A549 (cell line): ENCODE results near the gene SPANXN4. TPM values are rescaled to one million over a fixed set of nuclear protein-coding genes. Genes with fewer than 3 reads are reported as not detected.

Experiments used
- ATAC-seq, 2 experiments: fragments of 200-7000 bp in 1 of 2; fragments of >200 bp in 1 of 2; cut with Nextera tagmentation in 1 of 2; cut with Tn5 transposase in 1 of 2; 3 replicates each; pipeline versions ENCODE4 v1.8.0 to v1.9.1; 2018 to 2020; ENCODE audit warnings: mild to moderate bottlenecking in 1 of 2, moderate library complexity in 1 of 2
- CTCF ChIA-PET: fragments of 300-600 bp; sonication (Branson Sonifier 250); formaldehyde crosslinking; extraction: SDS; loops from one replicate; lab custom pipeline; 2021; ENCODE audit warnings: antibody characterized with exemption, inconsistent platforms; lab: Yijun Ruan, JAX
- POLR2A ChIA-PET: fragments of 350-600 bp; formaldehyde crosslinking; extraction: SDS; loops from one replicate; lab custom pipeline; 2021; ENCODE audit warnings: antibody characterized with exemption, inconsistent platforms; lab: Yijun Ruan, JAX
- DNase-seq, 2 experiments: peaks; one replicate each; pipeline versions ENCODE4 v3.0.0 to v3.0.0-alpha.2; 2011 to 2016; ENCODE audit warnings: low read depth in 1 of 2, low spot score in 1 of 2
- FAIRE-seq: peaks from 2 replicates; lab custom pipeline; 2011; peaks lifted over from hg19 to GRCh38; lab: Jason Lieb, UNC
- H3K27ac ChIP-seq, 2 experiments: fragments of >200 bp; sonication (Bioruptor Twin); formaldehyde crosslinking; 3 replicates each; pipeline ENCODE4 v1.5.1; 2016 to 2017
- H3K4me1 ChIP-seq: fragments of >200 bp; sonication (Bioruptor Twin); formaldehyde crosslinking; 3 replicates; pipeline ENCODE4 v1.6.1; 2016
- H3K4me2 ChIP-seq: fragments of >200 bp; sonication (Bioruptor Twin); formaldehyde crosslinking; 3 replicates; pipeline ENCODE4 v1.6.1; 2016
- H3K4me3 ChIP-seq: fragments of >200 bp; sonication (Bioruptor Twin); formaldehyde crosslinking; 3 replicates; pipeline ENCODE4 v1.5.1; 2016
- H3K9me3 ChIP-seq: fragments of >200 bp; sonication (Bioruptor Twin); formaldehyde crosslinking; 3 replicates; pipeline ENCODE4 v1.6.1; 2016
- ATOH8 ChIP-seq: fragments of 250-450 bp; sonication (Bioruptor Pico); IDR thresholded peaks from 2 replicates; pipeline ENCODE4 v1.5.0; 2020; ENCODE audit warnings: low read depth, mild to moderate bottlenecking, moderate library complexity
- CHD2 ChIP-seq: fragments of 150-350 bp; IDR thresholded peaks from 2 replicates; pipeline ENCODE4 v1.6.1; 2014; ENCODE audit warnings: low read length; ENCODE audit not compliant: partially characterized antibody
- CHD4 ChIP-seq: fragments of 200-600 bp; sonication (generic); IDR thresholded peaks from 2 replicates; pipeline ENCODE4 v1.6.1; 2016; ENCODE audit warnings: antibody characterized with exemption, mild to moderate bottlenecking, borderline replicate concordance
- E2F6 ChIP-seq: IDR thresholded peaks from 2 replicates; pipeline ENCODE4 v1.6.1; 2012; ENCODE audit warnings: low read depth, borderline replicate concordance
- EHMT2 ChIP-seq: fragments of 200-600 bp; sonication (generic); IDR thresholded peaks from 2 replicates; pipeline ENCODE4 v1.6.1; 2016; ENCODE audit warnings: antibody characterized with exemption, low read depth, mild to moderate bottlenecking, moderate library complexity
- ELK1 ChIP-seq: fragments of 150-350 bp; IDR thresholded peaks from 2 replicates; pipeline ENCODE4 v1.6.1; 2014; ENCODE audit warnings: low read depth, mild to moderate bottlenecking, low read length
- FOSB ChIP-seq: fragments of 250-450 bp; sonication (Bioruptor Pico); IDR thresholded peaks from 2 replicates; pipeline ENCODE4 v1.5.0; 2020; ENCODE audit warnings: mild to moderate bottlenecking, moderate library complexity
- FOSL2 ChIP-seq, 2 experiments: fragments of 450-650 bp in 1 of 2; fragments of >200 bp in 1 of 2; sonication (Bioruptor Twin) in 1 of 2; formaldehyde crosslinking; IDR thresholded peaks; 2 replicates each; pipeline versions ENCODE4 v1.5.0 to v1.6.1; 2016 to 2020; ENCODE audit warnings: mild to moderate bottlenecking in 1 of 2, moderate library complexity in 1 of 2
- HDAC2 ChIP-seq: fragments of 200-600 bp; sonication (generic); IDR thresholded peaks from 2 replicates; pipeline ENCODE4 v1.6.1; 2016
- HEYL ChIP-seq: fragments of 250-450 bp; sonication (Bioruptor Pico); IDR thresholded peaks from 2 replicates; pipeline ENCODE4 v1.8.0; 2021; ENCODE audit warnings: mild to moderate bottlenecking, moderate library complexity
- HOXB5 ChIP-seq: fragments of 250-450 bp; sonication (Bioruptor Pico); IDR thresholded peaks from 2 replicates; pipeline ENCODE4 v1.5.0; 2020; ENCODE audit warnings: mild to moderate bottlenecking, moderate library complexity
- JUNB ChIP-seq: fragments of >200 bp; sonication (Bioruptor Twin); formaldehyde crosslinking; IDR thresholded peaks from 2 replicates; pipeline ENCODE4 v1.6.1; 2016
- MAZ ChIP-seq: fragments of 150-350 bp; IDR thresholded peaks from 2 replicates; pipeline ENCODE4 v1.6.1; 2014; ENCODE audit warnings: antibody characterized with exemption, low read depth, low read length, borderline replicate concordance
- MYC ChIP-seq: IDR thresholded peaks from 2 replicates; pipeline ENCODE4 v1.6.1; 2012; ENCODE audit warnings: mild to moderate bottlenecking, inconsistent platforms, low read length, improper control_type of control experiment, borderline replicate concordance
- NPAS2 ChIP-seq: fragments of 250-450 bp; sonication (Bioruptor Pico); IDR thresholded peaks from 2 replicates; pipeline ENCODE4 v1.8.0; 2022; ENCODE audit warnings: mild to moderate bottlenecking, moderate library complexity, borderline replicate concordance
- PBX3 ChIP-seq: IDR thresholded peaks from 2 replicates; pipeline ENCODE4 v1.6.1; 2012
- RAD21 ChIP-seq, 2 experiments: fragments of >200 bp in 1 of 2; sonication (Bioruptor Twin) in 1 of 2; formaldehyde crosslinking in 1 of 2; IDR thresholded peaks in 1 of 2; conservative IDR thresholded peaks in 1 of 2; 2 replicates in 1 of 2; 3 replicates in 1 of 2; pipeline ENCODE4 v1.6.1; 2012 to 2018; ENCODE audit warnings: inconsistent platforms in 1 of 2
- RCOR1 ChIP-seq: fragments of 150-350 bp; IDR thresholded peaks from 2 replicates; pipeline ENCODE4 v1.6.1; 2014; ENCODE audit warnings: antibody characterized with exemption, low read length, low read depth
- RNF2 ChIP-seq: fragments of 200-600 bp; sonication (generic); IDR thresholded peaks from 2 replicates; pipeline ENCODE4 v1.6.1; 2016; ENCODE audit warnings: low read depth, mild to moderate bottlenecking, antibody characterized with exemption, moderate library complexity, borderline replicate concordance
- SREBF2 ChIP-seq: fragments of 450-650 bp; IDR thresholded peaks from 2 replicates; pipeline ENCODE4 v1.6.1; 2014; ENCODE audit warnings: mild to moderate bottlenecking, moderate library complexity
- TFCP2L1 ChIP-seq: fragments of 250-450 bp; sonication (Bioruptor Pico); IDR thresholded peaks from 2 replicates; pipeline ENCODE4 v1.5.0; 2021; ENCODE audit warnings: mild to moderate bottlenecking
- ZC3H11A ChIP-seq: fragments of 450-650 bp; IDR thresholded peaks from 2 replicates; pipeline ENCODE4 v1.6.1; 2014; ENCODE audit warnings: antibody characterized with exemption, mild to moderate bottlenecking
- ZNF302 ChIP-seq: fragments of 250-450 bp; sonication (Bioruptor Pico); IDR thresholded peaks from 2 replicates; pipeline ENCODE4 v1.9.0; 2021; ENCODE audit warnings: inconsistent platforms, mild to moderate bottlenecking, moderate library complexity
- ZSCAN20 ChIP-seq: fragments of 250-450 bp; sonication (Bioruptor Pico); IDR thresholded peaks from 2 replicates; pipeline ENCODE4 v1.8.0; 2022; ENCODE audit warnings: mild to moderate bottlenecking, moderate library complexity
- WGBS: methylation state at CpG from one replicate; pipeline ENCODE4 v1.1.6; 2017; ENCODE audit errors: missing lambda C conversion rate; 5-methylcytosine and 5-hydroxymethylcytosine counted together
- polyA minus RNA-seq: library from RNA; depleted of rRNA, polyadenylated mRNA; stranded (reverse); fragments of >200 nt; gene quantifications from 2 replicates; pipeline ENCODE4 v1.2.3, GENCODE V29; 2011; rRNA and poly(A)+ RNA removed
- polyA plus RNA-seq, 4 experiments: library from polyadenylated mRNA; depleted of rRNA in 3 of 4; stranded (reverse); fragments of >200 nt; fragmentation: RNase III in 1 of 4; extraction: RNeasy Plus Mini Kit Qiagen cat#74134 plus additional on column Dnase treatment in 1 of 4; gene quantifications; 2 replicates in 3 of 4; 3 replicates in 1 of 4; pipeline ENCODE4 v1.2.3, GENCODE V29; 2011 to 2017

The SPANXN4 gene
- not detected in 2 replicates for polyA plus RNA-seq (2011; rRNA removed)
- polyA plus RNA-seq (2012; cell fraction: cytosol; rRNA removed): not detected in 2 replicates
- not detected in 2 replicates for polyA plus RNA-seq (2012; cell fraction: nucleus; rRNA removed)
- polyA plus RNA-seq (2017; fragmentation: RNase III; extraction: RNeasy Plus Mini Kit Qiagen cat#74134 plus additional on column Dnase treatment): not detected in 3 replicates
- polyA minus RNA-seq: not detected in 2 replicates

GRCh38 chrX:143025628-143026027, at the start of gene SPANXN4:
Gene SPANXN4 (plus strand): TSS chrX:143025928. CDS start chrX:143026015, 87 bp downstream.
- FAIRE-seq (no peak), ATAC-seq (no peak), DNase-seq (no peak)
- Histone ChIP-seq H3K4me1 (no peaks in the 10 kb centered on the region), H3K27ac (no peak within 1 kb of the TSS), H3K4me3 (no peak within 1 kb of the TSS), H3K4me2 (no peak within 1 kb of the TSS), H3K9me3 (no peaks in the 10 kb centered on the region)
- WGBS: 20% methylated on average over 2 of the region's 2 CpGs
- TF ChIP-seq FOSL2 (IDR thresholded peaks at IDR 0.05) (no peak), FOSL2 (CRISPR knock-in tag; IDR thresholded peaks at IDR 0.05) (no peak), PBX3 (no peak), CHD4 (no peak), RCOR1 (no peak), NPAS2 (CRISPR knock-in tag) (no peak), RNF2 (no peak), MYC (no peak), EHMT2 (no peak), RAD21 (conservative IDR thresholded peaks at IDR 0.05 in 1 of 2, IDR thresholded peaks at IDR 0.05 in 1 of 2) (no peak), CHD2 (no peak), ZSCAN20 (no peak), MAZ (no peak), SREBF2 (no peak), JUNB (no peak), HEYL (CRISPR knock-in tag) (no peak), ATOH8 (CRISPR knock-in tag) (no peak), TFCP2L1 (no peak), E2F6 (no peak)
- CTCF ChIA-PET: no interaction called here
- POLR2A ChIA-PET: no interaction called here

- DNase-seq (no peak), FAIRE-seq (no peak), ATAC-seq (no peak)
- H3K4me3 ChIP-seq: no peak overlapping the region
- no peaks in the 10 kb centered on the region for H3K9me3 ChIP-seq
- POLR2A ChIA-PET: no interaction called here
- no peak overlapping the region for H3K4me2 ChIP-seq
- CTCF ChIA-PET: no interaction called here
- TF ChIP-seq JUNB: no peak
- TF ChIP-seq ZNF302 (CRISPR knock-in tag): no peak
- no peaks in the 10 kb centered on the region for H3K4me1 ChIP-seq
- 7% methylated on average over 6 of the region's 6 CpGs for WGBS
- H3K27ac ChIP-seq: no peak overlapping the region
Measured at GRCh38 chrX:142977128-142977914, 48.4 kb upstream of the SPANXN4 start.

GRCh38 chrX:142978130-142978684, 47.5 kb upstream of the SPANXN4 start:
- Histone ChIP-seq H3K9me3 (no peaks in the 10 kb centered on the region), H3K4me3 (no peak overlapping the region), H3K4me2 (no peak overlapping the region), H3K4me1 (no peaks in the 10 kb centered on the region), H3K27ac (no peak overlapping the region)
- FAIRE-seq: no peak
- no peak for DNase-seq
- ChIA-PET POLR2A (no interaction called here), CTCF (no interaction called here)
- TF ChIP-seq ZC3H11A (no peak), HOXB5 (CRISPR knock-in tag) (no peak), EHMT2 (no peak), ELK1 (no peak), FOSB (no peak), HDAC2 (no peak), MAZ (no peak), HEYL (CRISPR knock-in tag) (no peak)
- no peak for ATAC-seq
- WGBS: 19% methylated on average over 4 of the region's 4 CpGs
